ENCODE data around the gene CYP24A1.
"Not testable (repeated sequence)": the region's sequence is repeated elsewhere in the genome, so short reads cannot be mapped to it uniquely, and the experiment has no call there.

CYP24A1 gene

GRCh38 chr20:54132612-54133433 lies 41.0 kb downstream of the CYP24A1 start:
- DNase-seq, result peak; percentile 96

DNA sequence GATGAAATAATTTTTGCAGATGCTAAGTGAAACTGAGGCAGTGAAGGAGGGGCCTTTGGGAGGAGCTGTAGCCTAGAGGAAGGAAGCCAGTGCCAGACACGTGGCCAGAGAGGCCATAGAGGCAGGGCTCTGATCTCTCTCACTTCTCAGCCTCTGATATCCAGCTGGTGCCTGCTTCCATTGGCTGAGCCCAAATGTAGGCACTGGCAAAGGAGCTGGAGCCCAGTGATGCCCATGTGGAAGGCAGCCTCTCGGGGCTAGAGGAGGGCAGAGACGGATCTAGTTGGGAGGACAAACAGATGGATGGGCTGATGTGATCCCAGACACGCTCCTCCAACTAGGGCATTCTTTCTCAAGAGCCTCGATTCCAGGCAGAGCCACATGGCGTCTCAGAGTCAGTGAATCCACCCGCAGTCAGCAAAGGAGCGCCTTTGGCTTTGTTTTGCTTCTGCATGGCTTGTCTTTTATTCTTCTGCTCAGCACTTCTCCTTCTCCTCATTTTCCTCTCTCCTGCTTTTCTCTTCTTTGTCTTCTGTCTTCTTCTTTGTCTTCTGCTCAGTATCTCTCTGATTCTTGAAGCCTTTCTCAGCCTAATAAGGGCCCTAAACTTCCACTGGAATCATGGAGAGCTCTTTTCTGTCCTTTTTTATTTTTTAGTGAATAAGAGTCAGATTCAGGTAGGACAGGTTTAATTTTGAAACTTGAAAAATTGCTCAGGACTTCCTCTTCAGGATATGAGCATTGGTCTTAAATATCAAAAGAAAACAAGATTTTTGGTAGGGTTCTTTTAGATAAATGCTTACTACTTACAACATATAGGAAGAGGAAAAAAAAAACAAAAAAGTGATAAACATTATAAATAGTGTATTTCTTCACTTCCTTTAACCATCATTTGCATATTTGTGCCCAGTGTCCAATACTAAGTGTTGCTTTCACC lies 41.8 kb downstream of the CYP24A1 start:
- DNase-seq, result no peak

DNA sequence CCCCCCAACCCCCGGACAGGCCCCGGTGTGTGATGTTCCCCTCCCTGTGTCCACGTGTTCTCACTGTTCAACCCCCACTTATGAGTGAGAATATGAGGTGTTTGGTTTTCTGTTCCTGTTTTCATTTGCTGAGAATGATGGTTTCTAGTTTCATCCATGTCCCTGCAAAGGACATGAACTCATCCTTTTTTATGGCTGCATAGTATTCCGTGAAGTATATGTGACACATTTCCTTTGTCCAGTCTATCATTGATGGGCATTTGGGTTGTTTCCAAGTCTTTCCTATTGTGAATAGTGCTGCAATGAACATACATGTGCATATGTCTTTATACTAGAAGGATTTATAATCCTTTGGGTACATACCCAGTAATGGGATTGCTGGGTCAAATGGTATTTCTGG lies 42.7 kb downstream of the CYP24A1 start:
- DNase-seq, result not testable (repeated sequence)

DNA sequence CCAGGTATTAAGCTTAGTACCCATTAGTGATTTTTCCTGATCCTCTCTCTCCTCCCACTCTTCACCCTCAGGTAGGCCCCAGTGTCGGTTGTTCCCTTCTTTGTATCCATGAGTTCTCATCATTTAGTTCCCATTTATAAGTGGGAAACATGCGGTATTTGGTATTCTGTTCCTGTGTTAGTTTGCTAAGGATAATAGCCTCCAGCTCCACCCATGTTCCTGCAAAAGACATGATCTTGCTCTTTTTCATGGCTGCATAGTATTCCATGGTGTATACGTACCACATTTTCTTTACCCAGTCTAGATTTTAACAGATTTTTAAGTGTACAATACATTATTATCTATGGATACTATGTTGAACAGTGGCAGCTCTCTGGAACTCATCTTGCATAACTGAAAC lies 44.4 kb downstream of the CYP24A1 start:
- DNase-seq, result no peak

DNA sequence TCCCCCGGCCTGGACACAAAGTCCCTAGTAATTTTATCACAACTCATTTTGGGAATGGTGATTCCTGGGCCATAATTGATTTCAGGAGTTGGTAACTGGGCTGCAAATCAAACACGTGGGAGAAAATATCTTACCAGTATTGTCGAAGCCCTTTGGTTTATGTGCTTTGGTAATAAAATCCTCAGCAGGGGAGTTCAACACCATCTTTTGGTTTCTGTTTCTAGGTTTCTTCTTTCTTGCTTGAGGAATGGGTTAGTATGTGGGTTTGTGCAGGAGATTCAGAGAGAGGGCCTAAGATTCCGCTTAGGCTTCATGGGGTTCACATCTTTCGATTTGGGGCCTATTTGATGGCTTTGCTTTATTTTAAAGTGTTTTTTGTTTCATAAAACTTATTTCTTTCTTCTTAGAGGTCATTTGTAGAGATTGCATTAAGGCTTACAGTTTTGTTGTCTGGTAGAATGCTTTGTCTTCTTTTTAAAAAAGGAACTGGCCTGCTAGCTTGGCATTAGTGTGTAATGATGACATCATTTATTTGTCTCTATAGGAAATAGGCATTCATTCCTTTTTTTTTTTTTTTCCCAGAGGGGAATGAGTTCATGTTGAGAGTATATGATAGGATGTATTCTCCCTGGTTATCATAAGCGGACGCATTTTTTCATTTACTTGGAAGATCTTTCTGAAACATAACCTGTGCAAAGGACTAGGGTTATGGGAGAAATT lies 45.8 kb downstream of the CYP24A1 start:
- peak; percentile 47 for DNase-seq

DNA sequence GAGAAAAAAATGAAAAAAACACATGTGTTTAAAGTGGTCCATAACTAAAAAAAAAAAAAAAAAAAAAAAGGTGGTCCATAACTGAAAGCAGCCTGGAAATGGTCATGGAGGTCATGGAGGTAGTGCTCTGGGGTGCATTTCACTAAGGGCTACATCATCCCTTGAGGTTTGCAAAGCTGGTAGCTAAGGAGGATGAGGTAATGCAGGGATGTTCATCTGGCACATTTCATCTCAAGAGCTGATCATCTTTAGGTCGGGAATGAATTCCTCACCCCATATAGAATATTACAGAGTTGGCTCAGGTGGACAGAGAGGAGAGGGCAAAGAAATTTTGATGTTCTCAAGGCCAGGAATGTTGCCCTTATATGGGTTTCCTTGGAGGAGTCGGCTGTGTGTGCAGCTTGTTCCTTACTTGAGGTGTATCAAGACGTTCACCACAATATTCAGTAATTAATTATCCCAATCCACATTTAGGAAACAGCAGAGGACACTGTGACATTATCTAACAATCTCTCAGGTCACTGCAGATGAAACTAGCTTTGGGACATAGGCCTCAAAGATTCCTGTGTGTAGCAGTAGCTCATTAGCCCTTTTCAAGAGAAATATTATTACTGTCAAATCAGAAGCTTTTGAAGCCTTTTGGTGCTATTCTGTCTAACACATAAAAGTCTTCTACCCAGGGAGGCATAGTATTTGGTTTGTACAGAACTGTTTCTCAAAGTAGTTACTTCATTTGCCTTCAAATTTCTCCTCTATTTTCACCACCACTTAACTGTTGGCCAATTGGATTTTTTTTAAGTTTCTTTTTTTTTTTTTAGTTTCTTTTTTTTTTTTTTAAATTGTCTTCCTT lies 46.8 kb downstream of the CYP24A1 start:
- DNase-seq, result no peak

DNA sequence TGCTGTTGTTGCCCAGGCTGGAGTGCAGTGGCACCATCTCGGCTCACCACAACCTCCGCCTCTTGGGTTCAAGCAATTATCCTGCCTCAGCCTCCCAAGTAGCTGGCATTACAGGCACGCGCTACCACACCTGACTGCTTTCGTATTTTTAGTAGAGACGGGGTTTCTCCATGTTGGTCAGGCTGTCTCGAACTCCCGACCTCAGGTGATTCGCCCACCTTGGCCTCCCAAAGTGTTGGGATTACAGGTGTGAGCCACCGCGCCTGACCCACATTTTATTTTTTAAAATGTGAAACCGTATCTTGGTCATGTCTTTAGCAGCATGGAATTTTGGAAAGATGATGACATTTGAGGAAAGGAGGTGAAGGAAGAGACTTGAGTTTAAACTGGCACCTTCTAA lies 47.5 kb downstream of the CYP24A1 start:
- DNase-seq, result not testable (repeated sequence)

DNA sequence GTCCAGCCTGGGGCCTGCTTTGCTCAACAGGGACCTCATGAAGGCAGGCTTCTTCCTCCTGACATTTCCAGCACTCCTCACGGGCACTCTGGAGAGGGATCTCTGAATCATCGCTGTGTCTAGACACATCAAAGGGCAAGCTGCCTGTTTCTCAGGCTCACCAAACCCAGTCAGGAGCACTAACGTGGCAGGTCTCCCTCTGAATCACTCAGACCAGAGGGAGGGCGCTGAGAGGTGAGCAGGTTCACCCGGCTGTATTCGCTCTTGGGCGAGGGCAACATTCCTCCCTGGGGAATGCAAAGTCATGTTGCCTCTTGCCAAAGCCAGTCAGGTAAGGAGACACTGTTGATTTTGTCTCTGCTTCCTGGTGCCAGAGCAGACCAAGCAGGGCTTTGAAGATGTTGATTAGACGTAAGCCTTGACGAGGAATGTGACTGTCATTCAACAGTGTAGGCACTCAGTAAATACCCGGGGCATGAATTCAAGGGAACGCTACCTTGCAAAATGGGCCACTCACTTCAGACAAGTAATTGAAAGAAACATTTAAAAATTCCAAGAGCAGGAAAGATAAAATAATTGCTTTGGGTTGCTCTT lies 50.1 kb downstream of the CYP24A1 start:
- DNase-seq, result peak; percentile 79

GRCh38 chr20:54122681-54123586 lies 50.9 kb downstream of the CYP24A1 start:
- DNase-seq, result no peak

DNA sequence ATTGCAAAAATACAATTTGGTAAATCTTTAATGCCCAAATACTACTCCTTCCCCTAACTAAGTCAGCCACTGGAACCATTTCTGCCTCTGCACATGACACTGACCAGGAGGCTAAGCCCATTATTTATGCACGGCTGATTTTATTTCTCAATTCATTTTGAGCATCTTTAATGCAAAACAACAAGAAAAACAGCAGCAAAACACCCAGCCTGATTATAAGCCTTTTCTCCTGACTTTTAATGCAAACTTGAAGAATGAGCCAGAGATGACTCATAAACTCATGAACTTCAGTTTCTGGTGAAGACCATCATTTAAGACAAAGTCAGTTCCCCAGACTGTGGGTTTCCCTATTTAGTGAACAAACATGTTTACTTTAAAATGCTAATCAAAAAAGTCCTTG lies 51.6 kb downstream of the CYP24A1 start:
- peak; percentile 80 for DNase-seq

- DNase-seq, result no peak
Observed at GRCh38 chr20:54119744-54120143, 54.0 kb downstream of the CYP24A1 start.

GRCh38 chr20:54118220-54119001 lies 55.4 kb downstream of the CYP24A1 start:
- no peak for DNase-seq

DNA sequence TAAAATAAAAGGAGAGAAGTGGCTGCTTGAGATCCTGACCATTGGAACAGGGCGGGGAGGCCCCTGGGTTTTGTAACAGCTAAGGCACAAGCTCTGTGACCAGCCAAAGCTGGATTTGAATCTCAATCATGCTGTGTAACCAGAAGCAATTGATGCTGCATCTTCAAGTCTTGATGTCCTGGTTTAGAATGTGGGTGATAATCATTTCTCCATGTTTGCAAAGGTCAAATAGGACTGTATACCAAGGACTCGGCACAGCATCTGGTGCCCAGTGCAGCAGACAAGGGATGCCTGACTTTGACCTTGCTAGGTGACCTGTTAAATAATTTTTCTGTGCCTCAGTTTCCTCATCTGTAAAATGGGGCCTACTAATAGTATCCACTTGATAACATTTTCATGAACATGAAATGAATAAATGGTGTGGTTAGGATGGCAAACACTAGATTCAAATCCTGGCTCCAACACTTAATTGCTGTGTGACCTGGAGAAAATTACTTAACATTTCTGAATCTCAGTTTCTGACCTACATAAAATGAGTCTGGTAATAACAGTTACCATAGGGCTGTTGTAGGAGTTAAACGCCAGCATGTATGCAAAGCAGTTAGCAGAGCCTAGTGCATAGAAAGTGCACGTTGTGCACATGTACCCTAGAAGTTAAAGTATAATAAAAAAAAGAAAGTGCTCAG lies 57.1 kb downstream of the CYP24A1 start:
- DNase-seq, result no peak

GRCh38 chr20:54115172-54115854 lies 58.5 kb downstream of the CYP24A1 start:
- DNase-seq, result peak; percentile 43

GRCh38 chr20:54114109-54114508 lies 59.7 kb downstream of the CYP24A1 start:
- no peak for DNase-seq

- no peak for DNase-seq
Observed at GRCh38 chr20:54113566-54113965, 60.2 kb downstream of the CYP24A1 start.

GRCh38 chr20:54112221-54112884 lies 61.4 kb downstream of the CYP24A1 start:
- DNase-seq, result no peak

DNA sequence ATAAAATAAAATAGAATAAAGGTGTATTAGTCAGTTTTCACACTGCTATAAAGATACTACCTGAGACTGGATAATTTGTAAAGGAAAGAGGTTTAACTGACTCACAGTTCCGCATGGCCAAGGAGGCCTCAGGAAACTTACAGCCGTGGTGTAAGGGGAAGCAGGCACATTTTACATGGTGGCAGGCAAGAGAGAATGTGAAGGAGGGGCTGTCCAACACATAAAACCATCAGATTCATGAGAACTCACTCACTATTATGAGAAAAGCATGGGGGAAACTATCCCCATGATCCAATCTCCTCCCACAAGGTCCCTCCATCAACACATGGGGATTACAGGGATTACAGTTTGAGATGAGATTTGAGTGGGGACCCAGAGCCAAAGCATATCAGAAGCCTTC lies 62.3 kb downstream of the CYP24A1 start:
- DNase-seq, result no peak
